Upper lobe of left lung (tissue), 6 donors: Measurements from ENCODE around the gene GNAS. TPM values are rescaled to one million over a fixed set of nuclear protein-coding genes. Genes with fewer than 3 reads are reported as not detected.

Experiments used
- ATAC-seq, 2 donors: fragments of 200-7000 bp; cut with Tn5 transposase; one replicate each; pipeline ENCODE4 v1.9.1; 2022; ENCODE audit warnings: mild to moderate bottlenecking in 2 of 2, moderate library complexity in 2 of 2; ENCODE audit not compliant: low FRiP score in 2 of 2
- DNase-seq, 2 donors: peaks; one replicate each; pipeline ENCODE4 v3.0.0-alpha.2; 2019 to 2020
- H3K27ac ChIP-seq, 4 donors: fragments of 200-600 bp; sonication (generic); one replicate each; pipeline ENCODE4 v1.5.1; 2016 to 2019
- H3K27me3 ChIP-seq, 4 donors: fragments of 200-600 bp; sonication (generic); one replicate each; pipeline ENCODE4 v1.5.1; 2017 to 2019
- H3K36me3 ChIP-seq, 4 donors: fragments of 200-600 bp; sonication (generic); one replicate each; pipeline ENCODE4 v1.5.1; 2016 to 2019
- H3K4me1 ChIP-seq, 4 donors: fragments of 200-600 bp; sonication (generic); one replicate each; pipeline ENCODE4 v1.5.1; 2018 to 2019
- H3K4me3 ChIP-seq, 4 donors: fragments of 200-600 bp; sonication (generic); one replicate each; pipeline ENCODE4 v1.5.1; 2017 to 2019; ENCODE audit warnings: mild to moderate bottlenecking in 2 of 4, moderate library complexity in 1 of 4
- H3K9me3 ChIP-seq, 4 donors: fragments of 200-600 bp; sonication (generic); one replicate each; pipeline ENCODE4 v1.5.1; 2018 to 2019
- CTCF ChIP-seq, 6 experiments: fragments of 450-650 bp in 4 of 6; fragments of 200-600 bp in 2 of 6; sonication (generic) in 2 of 6; IDR thresholded peaks; one replicate each; pipeline ENCODE4 v1.5.1; 2016 to 2019; ENCODE audit warnings: antibody characterized with exemption in 6 of 6
- EP300 ChIP-seq, 4 donors: sonication (generic); formaldehyde crosslinking; IDR thresholded peaks; one replicate each; pipeline ENCODE4 v1.5.1; 2017; ENCODE audit warnings: antibody characterized with exemption in 4 of 4, control low read depth in 2 of 4
- POLR2A ChIP-seq, 4 donors: fragments of 450-650 bp; IDR thresholded peaks; one replicate each; pipeline ENCODE4 v1.5.1; 2016 to 2017; ENCODE audit warnings: antibody characterized with exemption in 4 of 4, mild to moderate bottlenecking in 2 of 4
- POLR2AphosphoS5 ChIP-seq, 2 donors: sonication (generic); formaldehyde crosslinking; IDR thresholded peaks; one replicate each; pipeline ENCODE4 v1.5.1; 2017; ENCODE audit warnings: antibody characterized with exemption in 2 of 2
- WGBS, 2 donors: methylation state at CpG; one replicate each; pipeline ENCODE4 v1.1.5; 2017 to 2018; 5-methylcytosine and 5-hydroxymethylcytosine counted together
- total RNA-seq, 6 donors: library from RNA; depleted of rRNA in 4 of 6; stranded (reverse); fragments of >200 nt in 4 of 6; gene quantifications; one replicate each; pipeline versions ENCODE4 v1.1.0 to v1.2.1, GENCODE V29; 2016 to 2021
- donor health status: DM: no; HTN: no; CAD: no; lungs with moderate emphysema.
- donor health status: DM: no; HTN: yes; CAD: no; lungs with severe emphysema.

GNAS gene
- total RNA-seq, 6 donors from 2014 or later, result 520 to 910 (median 811) TPM

GRCh38 chr20:58810116-58810878, 42.2 kb upstream of the GNAS start:
- Histone ChIP-seq H3K4me1 (no peaks in the 10 kb centered on the region), H3K27ac (no peak overlapping the region), H3K4me3 (no peak overlapping the region), H3K9me3 (no peaks in the 10 kb centered on the region), H3K36me3 (no peaks in the 10 kb centered on the region), H3K27me3 (no peaks in the 10 kb centered on the region)
- DNase-seq, result no peak
- no peak for TF ChIP-seq POLR2AphosphoS5 (IDR thresholded peaks at IDR 0.05)
- TF ChIP-seq EP300 (IDR thresholded peaks at IDR 0.05), result no peak
- no peak for TF ChIP-seq POLR2A (IDR thresholded peaks at IDR 0.05)
- TF ChIP-seq CTCF (IDR thresholded peaks at IDR 0.05), result no peak
- 81 to 82% methylated on average over 13 to 19 of the region's 19 CpGs for WGBS, 2 donors
- ATAC-seq, result no peak

- Histone ChIP-seq H3K36me3 (no peaks in the 10 kb centered on the region), H3K27ac (no peak overlapping the region), H3K4me3 (no peak overlapping the region), H3K4me1 (no peaks in the 10 kb centered on the region), H3K9me3 (no peaks in the 10 kb centered on the region), H3K27me3 (no peaks in the 10 kb centered on the region)
- DNase-seq (no peak), ATAC-seq (no peak)
- WGBS, 2 donors, result 80 to 83% methylated on average over 9 to 10 of the region's 10 CpGs
- TF ChIP-seq POLR2A (IDR thresholded peaks at IDR 0.05) (no peak), CTCF (IDR thresholded peaks at IDR 0.05) (no peak), POLR2AphosphoS5 (IDR thresholded peaks at IDR 0.05) (no peak), EP300 (IDR thresholded peaks at IDR 0.05) (no peak)
Observed at GRCh38 chr20:58810879-58811250, 41.7 kb upstream of the GNAS start.

GRCh38 chr20:58811334-58811733, 41.2 kb upstream of the GNAS start:
- ATAC-seq (no peak), DNase-seq (no peak)
- Histone ChIP-seq H3K27ac (no peak overlapping the region), H3K4me1 (no peaks in the 10 kb centered on the region), H3K36me3 (no peaks in the 10 kb centered on the region), H3K27me3 (no peaks in the 10 kb centered on the region), H3K9me3 (no peaks in the 10 kb centered on the region), H3K4me3 (no peak overlapping the region)
- 93 to 94% methylated on average over 13 of the region's 13 CpGs for WGBS, 2 donors
- no peak for TF ChIP-seq CTCF (IDR thresholded peaks at IDR 0.05)
- TF ChIP-seq EP300 (IDR thresholded peaks at IDR 0.05), result no peak
- TF ChIP-seq POLR2AphosphoS5 (IDR thresholded peaks at IDR 0.05), result no peak
- no peak for TF ChIP-seq POLR2A (IDR thresholded peaks at IDR 0.05)

- no peak overlapping the region for H3K4me3 ChIP-seq
- no peaks in the 10 kb centered on the region for H3K27me3 ChIP-seq
- no peak for DNase-seq
- 74 to 85% methylated on average over 8 of the region's 8 CpGs for WGBS, 2 donors
- no peak for TF ChIP-seq POLR2A (IDR thresholded peaks at IDR 0.05)
- no peak overlapping the region for H3K27ac ChIP-seq
- no peaks in the 10 kb centered on the region for H3K36me3 ChIP-seq
- no peak for ATAC-seq
- no peaks in the 10 kb centered on the region for H3K4me1 ChIP-seq
- H3K9me3 ChIP-seq, result no peaks in the 10 kb centered on the region
Observed at GRCh38 chr20:58813369-58813768, 39.1 kb upstream of the GNAS start.

- Histone ChIP-seq H3K27ac (no peak overlapping the region), H3K4me1 (no peaks in the 10 kb centered on the region), H3K27me3 (no peaks in the 10 kb centered on the region), H3K36me3 (no peaks in the 10 kb centered on the region), H3K4me3 (no peak overlapping the region), H3K9me3 (no peaks in the 10 kb centered on the region)
- ATAC-seq (no peak), DNase-seq (no peak)
- TF ChIP-seq CTCF (IDR thresholded peaks at IDR 0.05) (no peak), EP300 (IDR thresholded peaks at IDR 0.05) (no peak), POLR2A (IDR thresholded peaks at IDR 0.05) (no peak), POLR2AphosphoS5 (IDR thresholded peaks at IDR 0.05) (no peak)
- WGBS, 2 donors, result 64 to 77% methylated on average over 8 to 11 of the region's 11 CpGs
Observed at GRCh38 chr20:58815448-58815847, 37.1 kb upstream of the GNAS start.
